DND-41 (cell line): ENCODE data around the gene ABTB1.

Experiments
- ATAC-seq: fragments of 200-7000 bp; cut with Tn5 transposase; 3 replicates; pipeline ENCODE4 v1.9.1; 2021; ENCODE audit warnings: low read depth; ENCODE audit not compliant: insufficient read depth
- DNase-seq: peaks from one replicate; pipeline ENCODE4 v3.0.0-alpha.2; 2020
- H2AFZ ChIP-seq: 2 replicates; pipeline ENCODE4 v1.6.0; 2012; ENCODE audit warnings: low read depth, low read length
- H3K27ac ChIP-seq: 2 replicates; pipeline ENCODE4 v1.5.1; 2012; ENCODE audit warnings: low read length, inconsistent platforms
- H3K27me3 ChIP-seq: fragments of 200-600 bp; sonication (generic); 2 replicates; pipeline ENCODE4 v1.6.0; 2012; ENCODE audit warnings: low read length, mild to moderate bottlenecking, inconsistent platforms; ENCODE audit not compliant: insufficient read depth, poor library complexity
- H3K36me3 ChIP-seq: 2 replicates; pipeline ENCODE4 v1.5.1; 2012; ENCODE audit warnings: low read length, inconsistent platforms; ENCODE audit not compliant: insufficient read depth
- H3K4me1 ChIP-seq: 2 replicates; pipeline ENCODE4 v1.5.1; 2012; ENCODE audit warnings: mild to moderate bottlenecking, low read length; ENCODE audit not compliant: insufficient read depth
- H3K4me2 ChIP-seq: 2 replicates; pipeline ENCODE4 v1.6.0; 2012; ENCODE audit warnings: mild to moderate bottlenecking, moderate library complexity, low read length, inconsistent platforms; ENCODE audit not compliant: insufficient read depth
- H3K4me3 ChIP-seq, 2 experiments: fragments of 200-600 bp in 1 of 2; shearing (Covaris generic) in 1 of 2; 2 replicates each; pipeline ENCODE4 v1.5.1; 2012 to 2016; ENCODE audit warnings: inconsistent platforms in 2 of 2, low read length in 2 of 2, mild to moderate bottlenecking in 2 of 2, low read depth in 1 of 2, moderate library complexity in 1 of 2
- H3K79me2 ChIP-seq: 2 replicates; pipeline ENCODE4 v1.6.0; 2012; ENCODE audit warnings: low read length, inconsistent platforms; ENCODE audit not compliant: insufficient read depth
- H3K9ac ChIP-seq: 2 replicates; pipeline ENCODE4 v1.6.0; 2012; ENCODE audit warnings: low read depth, mild to moderate bottlenecking, inconsistent platforms, low read length, moderate library complexity
- H3K9me3 ChIP-seq: 2 replicates; pipeline ENCODE4 v1.5.1; 2012; ENCODE audit warnings: low read length, moderate library complexity, mild to moderate bottlenecking, inconsistent platforms; ENCODE audit not compliant: insufficient read depth, severe bottlenecking
- H4K20me1 ChIP-seq: 2 replicates; pipeline ENCODE4 v1.6.0; 2012; ENCODE audit warnings: low read length; ENCODE audit not compliant: insufficient read depth
- CTCF ChIP-seq: IDR thresholded peaks from 2 replicates; pipeline ENCODE4 v1.5.1; 2012; ENCODE audit warnings: borderline replicate concordance, low read length, moderate library complexity, mild to moderate bottlenecking; ENCODE audit not compliant: poor library complexity, severe bottlenecking; ENCODE audit errors: extremely low read depth
- EZH2 ChIP-seq: IDR thresholded peaks from 3 replicates; pipeline ENCODE4 v1.6.1; 2012; ENCODE audit warnings: borderline replicate concordance, low read depth, mild to moderate bottlenecking, moderate library complexity, low read length, inconsistent platforms; ENCODE audit not compliant: severe bottlenecking

Gene ABTB1

DNA sequence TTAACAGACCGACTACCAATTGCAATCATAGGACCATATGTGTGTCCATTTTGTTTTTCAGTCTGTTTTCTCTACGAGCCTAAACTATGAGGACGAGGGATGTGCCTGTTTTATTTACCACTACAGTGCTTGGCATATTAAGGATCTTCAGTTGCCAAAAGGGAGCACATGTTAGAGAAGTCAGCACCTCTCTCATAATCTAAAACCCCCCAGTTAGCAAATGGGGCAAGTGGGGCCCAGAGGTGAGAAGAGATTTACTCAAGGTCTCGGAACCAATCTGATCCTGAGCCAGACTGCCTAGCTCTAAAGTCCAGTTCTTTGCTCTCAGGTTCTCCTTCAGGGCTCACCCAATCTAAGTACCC is 44.3 kb upstream of the ABTB1 start:
- DNase-seq: no peak

DNA sequence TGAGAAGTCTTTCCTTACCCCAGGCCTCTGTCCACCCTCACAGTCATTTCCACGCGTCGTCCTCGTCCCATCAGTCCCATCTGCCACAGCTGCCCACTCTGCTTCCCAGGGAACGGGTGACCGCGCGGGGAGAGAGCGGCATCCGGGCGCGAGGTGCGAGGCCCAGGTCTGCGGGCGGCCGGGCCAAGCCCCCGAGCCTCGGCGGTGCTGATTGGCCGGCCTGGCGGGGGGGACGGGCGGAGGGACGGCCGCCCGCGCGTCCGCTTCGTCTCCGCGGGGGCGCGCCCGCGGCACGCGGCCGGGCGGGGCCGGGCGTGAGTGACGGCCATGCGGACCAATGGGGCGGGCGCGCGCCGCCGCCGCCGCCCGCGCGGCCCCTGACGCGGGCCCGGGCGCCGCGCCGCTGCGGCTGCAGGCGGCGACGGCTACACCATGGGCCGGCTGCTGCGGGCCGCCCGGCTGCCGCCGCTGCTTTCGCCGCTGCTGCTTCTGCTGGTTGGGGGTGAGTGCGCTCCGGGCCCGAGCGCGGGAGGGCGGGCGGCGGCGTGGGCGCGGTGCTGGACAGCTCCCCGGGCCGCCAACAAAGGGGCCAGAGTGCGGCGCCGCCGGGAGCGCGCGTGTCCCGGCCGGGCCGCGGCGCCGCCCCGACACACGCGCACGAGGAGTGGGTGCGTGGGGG is 43.8 kb upstream of the ABTB1 start, which contains the start of gene PODXL2:
TSS of gene PODXL2 (plus strand) at position 398 of the 679 bp plus-strand sequence. CDS start at position 433, 35 bp downstream.
- H3K4me3 ChIP-seq: no peak within 1 kb of the TSS
- H4K20me1 ChIP-seq: no peaks in the 10 kb centered on the region
- no peaks in the 10 kb centered on the region for H3K36me3 ChIP-seq
- H3K9me3 ChIP-seq: no peaks in the 10 kb centered on the region
- no peak within 1 kb of the TSS for H3K27ac ChIP-seq
- H3K79me2 ChIP-seq: no peaks in the 10 kb centered on the region
- H3K27me3 ChIP-seq: peaks cover 4% of the 10 kb centered on the region
- TF ChIP-seq EZH2 (no peak), CTCF (no peak)
- H3K4me2 ChIP-seq: no peak within 1 kb of the TSS
- H2AFZ ChIP-seq: no peak within 1 kb of the TSS
- no peak for ATAC-seq
- no peak for DNase-seq
- no peaks in the 10 kb centered on the region for H3K4me1 ChIP-seq
- H3K9ac ChIP-seq: no peak within 1 kb of the TSS

More for the DNA sequence above, 44.3 kb upstream of the ABTB1 start:
- Histone ChIP-seq H3K4me1 (no peaks in the 10 kb centered on the region), H3K27ac (no peak overlapping the region), H4K20me1 (no peaks in the 10 kb centered on the region), H3K4me3 (no peak overlapping the region), H3K9me3 (no peaks in the 10 kb centered on the region), H2AFZ (no peak overlapping the region), H3K79me2 (no peaks in the 10 kb centered on the region), H3K4me2 (no peak overlapping the region), H3K27me3 (peaks cover 4% of the 10 kb centered on the region), H3K36me3 (no peaks in the 10 kb centered on the region), H3K9ac (no peak overlapping the region)
- TF ChIP-seq EZH2: no peak
- no peak for TF ChIP-seq CTCF
- no peak for ATAC-seq

GRCh38 chr3:127629467-127630403 is 43.0 kb upstream of the ABTB1 start:
- ATAC-seq (no peak), DNase-seq (no peak)
- no peaks in the 10 kb centered on the region for H3K36me3 ChIP-seq
- no peaks in the 10 kb centered on the region for H4K20me1 ChIP-seq
- no peaks in the 10 kb centered on the region for H3K9me3 ChIP-seq
- H3K4me1 ChIP-seq: no peaks in the 10 kb centered on the region
- no peaks in the 10 kb centered on the region for H3K79me2 ChIP-seq
- H3K4me3 ChIP-seq: no peak overlapping the region
- peaks cover 4% of the 10 kb centered on the region for H3K27me3 ChIP-seq
- H3K9ac ChIP-seq: no peak overlapping the region
- TF ChIP-seq CTCF: no peak
- TF ChIP-seq EZH2: no peak
- no peak overlapping the region for H2AFZ ChIP-seq
- H3K27ac ChIP-seq: no peak overlapping the region
- no peak overlapping the region for H3K4me2 ChIP-seq
